Activated naive CD8-positive, alpha-beta T cell treated with anti-CD3 and anti-CD28 coated beads for 36 hours (primary cell): Measurements from ENCODE around the gene MAMSTR. TPM values are rescaled to one million over a fixed set of nuclear protein-coding genes. Genes with fewer than 3 reads are reported as not detected.
"Not testable (repeated sequence)": the region's sequence is repeated elsewhere in the genome, so short reads cannot be mapped to it uniquely, and the experiment has no call there.

Experiments used
- DNase-seq: peaks from one replicate; pipeline ENCODE4 v3.0.0; 2021
- H3K27ac Mint-ChIP-seq: one replicate; pipeline ENCODE4 v1.8.0; 2022; ENCODE audit warnings: mild to moderate bottlenecking, moderate library complexity, mixed read lengths
- H3K27me3 Mint-ChIP-seq: one replicate; pipeline ENCODE4 v1.8.0; 2022; ENCODE audit warnings: mild to moderate bottlenecking, mixed read lengths
- H3K36me3 Mint-ChIP-seq: one replicate; pipeline ENCODE4 v1.8.0; 2021; ENCODE audit warnings: mild to moderate bottlenecking, mixed read lengths
- H3K4me1 Mint-ChIP-seq: one replicate; pipeline ENCODE4 v1.8.0; 2021; ENCODE audit warnings: mixed read lengths
- H3K4me3 Mint-ChIP-seq: one replicate; pipeline ENCODE4 v1.8.0; 2022; ENCODE audit warnings: mild to moderate bottlenecking, moderate library complexity, mixed read lengths
- H3K9me3 Mint-ChIP-seq: one replicate; pipeline ENCODE4 v1.8.0; 2022; ENCODE audit warnings: mixed read lengths
- total RNA-seq, 2 experiments: library from RNA; stranded (reverse); gene quantifications; one replicate each; pipeline ENCODE4 v1.2.3, GENCODE V29; 2021

MAMSTR gene, protein sequence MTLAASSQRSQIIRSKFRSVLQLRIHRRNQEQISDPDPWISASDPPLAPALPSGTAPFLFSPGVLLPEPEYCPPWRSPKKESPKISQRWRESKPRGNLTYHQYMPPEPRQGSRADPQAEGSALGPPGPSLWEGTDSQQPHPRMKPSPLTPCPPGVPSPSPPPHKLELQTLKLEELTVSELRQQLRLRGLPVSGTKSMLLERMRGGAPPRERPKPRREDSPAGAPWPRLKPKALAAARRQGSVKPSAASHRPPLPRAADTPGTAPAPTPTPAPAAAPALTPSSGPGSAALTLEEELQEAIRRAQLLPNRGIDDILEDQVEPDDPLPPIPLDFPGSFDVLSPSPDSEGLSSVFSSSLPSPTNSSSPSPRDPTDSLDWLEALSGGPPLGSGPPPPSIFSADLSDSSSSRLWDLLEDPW
- under 1 TPM; 0.41 to 0.46 TPM for total RNA-seq

DNA sequence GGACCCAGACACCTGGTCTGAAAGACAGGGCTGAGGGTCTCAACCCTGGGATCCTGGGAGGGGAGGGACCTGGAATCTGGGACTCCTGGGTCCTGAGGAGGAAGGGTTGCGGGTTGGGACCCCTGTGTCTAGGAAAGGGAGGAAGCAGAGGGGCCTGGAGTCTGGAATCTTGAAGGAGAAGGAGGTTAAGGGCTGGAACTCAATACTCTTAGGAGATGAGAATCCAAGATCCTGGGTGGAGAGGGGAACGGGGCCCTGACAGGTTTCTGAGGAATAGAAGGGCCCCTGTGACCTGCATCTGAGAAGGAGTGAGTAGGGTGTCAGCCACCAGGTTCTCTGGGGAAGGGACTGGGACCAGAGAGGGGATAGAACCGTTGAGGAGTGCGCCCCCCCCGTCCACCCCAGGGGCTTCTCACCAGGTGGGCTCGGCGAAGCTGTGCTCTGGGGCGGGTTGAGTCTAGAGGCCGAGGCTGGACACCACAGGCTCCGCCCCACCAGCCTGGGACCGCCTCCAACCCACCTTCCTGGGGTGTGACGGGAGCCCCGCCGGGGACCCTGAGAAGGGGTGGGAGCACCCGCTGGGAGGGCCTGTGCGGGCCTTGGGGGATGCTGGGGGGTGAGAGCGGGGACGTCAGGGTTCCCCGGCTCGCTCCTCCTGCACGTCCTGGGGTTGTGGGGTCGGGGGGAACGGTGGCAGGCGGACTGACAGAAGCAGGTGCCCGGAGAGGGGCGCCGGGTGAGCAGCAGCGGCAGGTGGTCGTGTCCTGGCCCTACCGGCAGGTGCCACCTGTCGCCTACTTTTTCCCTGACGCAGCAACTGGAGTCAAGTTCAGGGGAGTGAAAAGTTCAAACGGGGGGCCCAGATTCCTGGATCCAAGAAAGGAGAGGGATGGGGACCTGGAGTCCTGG is at the start of gene MAMSTR:
TSS of gene MAMSTR (minus strand) at position 463 of the 909 bp plus-strand sequence. CDS start 694 bp downstream, outside the sequence.
- H3K9me3 Mint-ChIP-seq = no peaks in the 10 kb centered on the region
- peaks cover 13% of the 10 kb centered on the region for H3K4me1 Mint-ChIP-seq
- peak within 1 kb of the TSS; percentile 96 for H3K4me3 Mint-ChIP-seq
- H3K27me3 Mint-ChIP-seq = no peaks in the 10 kb centered on the region
- no peaks in the 10 kb centered on the region for H3K36me3 Mint-ChIP-seq
- peak within 1 kb of the TSS; percentile 8 for H3K27ac Mint-ChIP-seq
- no peak for DNase-seq

- Mint-ChIP-seq H3K9me3 (no peaks in the 10 kb centered on the region), H3K36me3 (no peaks in the 10 kb centered on the region), H3K27ac (no peak overlapping the region), H3K4me1 (no peaks in the 10 kb centered on the region), H3K27me3 (peaks cover 10% of the 10 kb centered on the region), H3K4me3 (no peak overlapping the region)
- DNase-seq = no peak
These were observed 49.6 kb upstream of the MAMSTR start for GRCh38 chr19:48768994-48769713.

DNA sequence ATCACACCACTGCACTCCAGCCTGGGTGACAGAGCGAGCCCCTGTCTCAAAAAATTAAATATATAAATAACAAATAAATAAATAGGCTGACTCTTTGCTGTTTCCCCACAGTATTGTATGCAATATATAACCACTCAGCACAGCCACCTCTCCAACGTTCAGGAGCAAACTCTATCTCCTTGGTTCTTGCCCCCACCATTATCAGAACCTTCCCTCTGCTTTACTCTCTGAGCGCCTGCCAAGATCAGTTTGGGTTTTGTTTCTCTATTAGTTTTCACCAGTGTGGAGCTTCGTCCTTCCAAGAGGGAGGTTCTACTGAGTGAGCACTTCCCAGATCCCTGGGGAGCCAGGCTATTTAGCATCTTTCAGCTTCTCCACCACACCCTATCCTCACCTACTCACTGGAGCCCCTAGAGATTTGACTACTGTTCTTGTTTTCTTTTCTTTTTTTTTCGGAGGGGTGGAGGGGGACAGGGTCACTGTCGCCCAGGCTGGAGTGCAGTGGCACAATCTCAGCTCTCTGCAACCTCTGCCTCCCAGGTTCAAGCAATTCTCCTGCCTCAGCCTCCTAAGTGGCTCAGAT is 48.7 kb upstream of the MAMSTR start:
- H3K27me3 Mint-ChIP-seq = peaks cover 10% of the 10 kb centered on the region
- not testable (repeated sequence) for H3K9me3 Mint-ChIP-seq, H3K4me3 Mint-ChIP-seq, H3K4me1 Mint-ChIP-seq, H3K27ac Mint-ChIP-seq, DNase-seq, H3K36me3 Mint-ChIP-seq

GRCh38 chr19:48765816-48766215 is 46.3 kb upstream of the MAMSTR start:
- not testable (repeated sequence) for DNase-seq, H3K36me3 Mint-ChIP-seq
- peaks cover 18% of the 10 kb centered on the region for H3K27me3 Mint-ChIP-seq

GRCh38 chr19:48760504-48761205 is 41.1 kb upstream of the MAMSTR start:
- Mint-ChIP-seq H3K27me3 (peaks cover 19% of the 10 kb centered on the region), H3K27ac (peak overlapping the region; percentile 74), H3K4me1 (peaks cover 7% of the 10 kb centered on the region), H3K4me3 (no peak overlapping the region), H3K9me3 (no peaks in the 10 kb centered on the region), H3K36me3 (no peaks in the 10 kb centered on the region)
- DNase-seq = peak; percentile 30

More at GRCh38 chr19:48765816-48766215, 46.3 kb upstream of the MAMSTR start:
- not testable (repeated sequence) for H3K4me1 Mint-ChIP-seq, H3K4me3 Mint-ChIP-seq, H3K9me3 Mint-ChIP-seq, H3K27ac Mint-ChIP-seq

DNA sequence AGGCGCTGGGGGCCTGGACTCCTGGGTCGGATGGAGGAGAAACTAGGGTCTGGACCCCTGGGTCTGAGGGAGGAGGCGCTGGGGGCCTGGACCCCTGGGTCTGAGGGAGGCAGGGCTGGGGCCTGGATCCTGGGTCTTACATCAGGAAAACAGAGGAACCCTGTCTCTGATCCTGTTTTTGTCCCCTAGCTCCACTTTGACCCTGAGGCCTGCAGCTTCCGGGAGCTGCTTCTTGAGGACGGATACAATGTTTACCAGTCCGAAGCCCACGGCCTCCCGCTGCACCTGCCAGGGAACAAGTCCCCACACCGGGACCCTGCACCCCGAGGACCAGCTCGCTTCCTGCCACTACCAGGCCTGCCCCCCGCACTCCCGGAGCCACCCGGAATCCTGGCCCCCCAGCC is 38.2 kb upstream of the MAMSTR start:
- peaks cover 17% of the 10 kb centered on the region for H3K4me1 Mint-ChIP-seq
- peaks cover 41% of the 10 kb centered on the region for H3K27me3 Mint-ChIP-seq
- H3K4me3 Mint-ChIP-seq = no peak overlapping the region
- no peaks in the 10 kb centered on the region for H3K36me3 Mint-ChIP-seq
- no peaks in the 10 kb centered on the region for H3K9me3 Mint-ChIP-seq
- no peak overlapping the region for H3K27ac Mint-ChIP-seq
- no peak for DNase-seq

DNA sequence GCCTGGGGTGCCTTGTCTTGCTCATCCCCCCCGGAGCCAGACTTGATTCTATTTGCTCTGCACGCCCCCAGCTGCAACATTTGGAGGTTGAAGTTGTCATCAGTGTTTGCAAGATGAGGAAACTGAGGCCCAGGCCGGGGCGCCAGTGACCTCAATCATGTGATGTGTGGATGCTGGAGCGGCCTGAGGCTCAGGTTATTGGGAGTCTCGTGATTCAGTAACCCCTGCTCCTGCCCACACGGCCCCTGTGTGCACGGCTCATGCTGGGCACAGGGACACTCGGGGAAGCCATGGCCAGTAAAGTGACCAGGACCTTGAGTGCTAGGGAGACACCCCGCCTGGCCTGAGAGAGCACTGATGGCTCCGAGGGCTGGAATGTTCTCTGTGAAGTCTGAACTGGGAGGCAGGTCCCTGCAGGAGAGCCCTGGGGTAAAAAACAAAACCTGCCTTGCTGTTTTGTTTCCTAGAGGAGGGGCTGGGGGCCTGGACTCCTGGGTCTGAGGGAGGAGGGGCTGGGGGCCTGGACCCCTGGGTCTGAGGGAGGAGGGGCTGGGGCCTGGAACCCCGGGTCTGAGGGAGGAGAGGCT is 37.7 kb upstream of the MAMSTR start:
- DNase-seq = no peak
- Mint-ChIP-seq H3K9me3 (no peaks in the 10 kb centered on the region), H3K4me1 (peaks cover 18% of the 10 kb centered on the region), H3K36me3 (no peaks in the 10 kb centered on the region), H3K27me3 (peaks cover 42% of the 10 kb centered on the region), H3K27ac (no peak overlapping the region), H3K4me3 (no peak overlapping the region)

- no peaks in the 10 kb centered on the region for H3K9me3 Mint-ChIP-seq
- no peaks in the 10 kb centered on the region for H3K36me3 Mint-ChIP-seq
- no peak overlapping the region for H3K4me3 Mint-ChIP-seq
- no peak for DNase-seq
- peaks cover 20% of the 10 kb centered on the region for H3K4me1 Mint-ChIP-seq
- H3K27ac Mint-ChIP-seq = no peak overlapping the region
- H3K27me3 Mint-ChIP-seq = peaks cover 47% of the 10 kb centered on the region
These were observed 37.2 kb upstream of the MAMSTR start for GRCh38 chr19:48756686-48757085.

DNA sequence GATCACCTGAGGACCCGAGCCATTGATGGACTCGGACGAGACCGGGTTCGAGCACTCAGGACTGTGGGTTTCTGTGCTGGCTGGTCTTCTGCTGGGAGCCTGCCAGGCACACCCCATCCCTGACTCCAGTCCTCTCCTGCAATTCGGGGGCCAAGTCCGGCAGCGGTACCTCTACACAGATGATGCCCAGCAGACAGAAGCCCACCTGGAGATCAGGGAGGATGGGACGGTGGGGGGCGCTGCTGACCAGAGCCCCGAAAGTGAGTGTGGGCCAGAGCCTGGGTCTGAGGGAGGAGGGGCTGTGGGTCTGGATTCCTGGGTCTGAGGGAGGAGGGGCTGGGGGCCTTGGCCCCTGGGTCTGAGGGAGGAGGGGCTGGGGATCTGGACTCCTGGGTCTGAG is 36.7 kb upstream of the MAMSTR start:
- Mint-ChIP-seq H3K4me1 (peaks cover 20% of the 10 kb centered on the region), H3K27me3 (peaks cover 47% of the 10 kb centered on the region), H3K4me3 (no peak overlapping the region), H3K9me3 (no peaks in the 10 kb centered on the region), H3K27ac (no peak overlapping the region), H3K36me3 (no peaks in the 10 kb centered on the region)
- DNase-seq = no peak

- DNase-seq = no peak
- H3K27ac Mint-ChIP-seq = no peak overlapping the region
These were observed 36.3 kb upstream of the MAMSTR start for GRCh38 chr19:48755787-48756186.

DNA sequence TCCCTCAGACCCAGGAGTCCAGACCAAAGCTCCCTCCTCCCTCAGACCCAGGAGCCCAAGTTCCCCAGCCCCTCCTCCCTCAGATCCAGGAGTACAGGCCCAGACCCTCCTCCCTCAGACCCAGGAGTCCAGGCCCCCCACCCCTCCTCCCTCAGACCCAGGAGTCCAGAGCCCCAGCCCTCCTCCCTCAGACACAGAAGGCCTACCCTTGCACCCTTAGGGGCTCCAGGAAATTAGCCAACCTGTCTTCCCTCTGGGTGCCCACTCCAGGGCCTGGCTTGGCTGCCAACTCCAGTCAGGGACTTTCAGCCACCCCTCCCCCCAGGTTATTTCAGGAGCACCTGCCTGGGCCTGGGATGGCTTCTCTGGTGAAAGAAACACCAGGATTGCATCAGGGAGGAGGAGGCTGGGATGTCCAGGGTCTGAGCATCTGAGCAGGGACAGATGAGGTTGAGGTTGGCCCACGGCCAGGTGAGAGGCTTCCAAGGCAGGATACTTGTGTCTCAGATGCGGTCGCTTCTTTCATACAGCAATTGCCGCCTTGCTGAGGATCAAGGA is 35.6 kb upstream of the MAMSTR start, which contains the start of gene FGF21:
TSS of gene FGF21 (plus strand) at position 441 of the 558 bp plus-strand sequence. CDS start 713 bp downstream, outside the sequence.
- no peak for DNase-seq
- H3K4me3 Mint-ChIP-seq = no peak within 1 kb of the TSS
- H3K9me3 Mint-ChIP-seq = no peaks in the 10 kb centered on the region
- H3K27me3 Mint-ChIP-seq = peaks cover 40% of the 10 kb centered on the region
- H3K36me3 Mint-ChIP-seq = no peaks in the 10 kb centered on the region
- no peak within 1 kb of the TSS for H3K27ac Mint-ChIP-seq
- peaks cover 12% of the 10 kb centered on the region for H3K4me1 Mint-ChIP-seq

More at GRCh38 chr19:48755787-48756186, 36.3 kb upstream of the MAMSTR start:
- Mint-ChIP-seq H3K36me3 (no peaks in the 10 kb centered on the region), H3K9me3 (no peaks in the 10 kb centered on the region), H3K4me3 (no peak overlapping the region), H3K4me1 (peaks cover 18% of the 10 kb centered on the region), H3K27me3 (peaks cover 46% of the 10 kb centered on the region)

- Mint-ChIP-seq H3K4me1 (peaks cover 12% of the 10 kb centered on the region), H3K9me3 (no peaks in the 10 kb centered on the region), H3K36me3 (no peaks in the 10 kb centered on the region), H3K27ac (no peak within 1 kb of the TSS), H3K27me3 (peaks cover 37% of the 10 kb centered on the region), H3K4me3 (peak within 1 kb of the TSS; percentile 72)
- DNase-seq = peak; percentile 52
These were observed 33.2 kb upstream of the MAMSTR start, which contains the start of gene FUT1 for GRCh38 chr19:48752496-48753365. FUT1 (minus strand) TSS chr19:48752641; CDS start chr19:48751281, 1,360 bp downstream.
